ENCODE results near the gene TLR9.

Gene TLR9

DNA sequence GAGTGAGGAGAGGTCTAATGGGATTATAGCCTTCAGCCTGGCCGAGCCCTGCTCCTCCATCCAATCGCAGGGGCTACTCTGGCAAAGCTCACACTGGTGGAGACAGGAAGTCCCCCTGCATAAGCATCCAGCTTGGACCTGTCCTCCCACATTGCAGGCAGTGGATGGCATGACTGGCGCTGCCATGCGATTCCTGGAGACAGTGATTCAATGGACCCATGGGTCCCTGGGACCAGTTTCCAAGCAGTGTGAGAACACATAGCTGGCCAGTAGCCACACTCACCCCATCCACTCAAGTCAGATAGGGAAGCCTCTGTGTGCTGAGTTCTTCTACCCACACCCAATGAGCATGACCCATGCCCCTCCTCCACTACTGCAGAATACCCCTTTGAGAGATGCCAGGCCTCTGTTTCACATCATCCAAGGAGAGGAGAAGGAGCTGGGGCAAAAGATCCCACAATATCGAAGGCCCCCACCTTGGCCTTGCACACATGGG, 53.1 kb downstream of the TLR9 start:
- H3K9ac ChIP-seq (ENCODE audit: low read depth, low read length) = no peak overlapping the region
- peaks cover 4% of the 10 kb centered on the region for H3K4me1 ChIP-seq (ENCODE audit: control insufficient read depth, insufficient read depth, low read length)
- H3K4me2 ChIP-seq (ENCODE audit: low read length) = no peak overlapping the region
- H3K9me3 ChIP-seq (replicated peaks; ENCODE audit: low read length) = no peaks in the 10 kb centered on the region
- peaks cover 3% of the 10 kb centered on the region for H3K27me3 ChIP-seq (ENCODE audit: control insufficient read depth, insufficient read depth, low read length)
- H3K36me3 ChIP-seq (ENCODE audit: insufficient read depth, low read length) = no peaks in the 10 kb centered on the region
- H3K4me3 ChIP-seq (ENCODE audit: low read length) = no peak overlapping the region

DNA sequence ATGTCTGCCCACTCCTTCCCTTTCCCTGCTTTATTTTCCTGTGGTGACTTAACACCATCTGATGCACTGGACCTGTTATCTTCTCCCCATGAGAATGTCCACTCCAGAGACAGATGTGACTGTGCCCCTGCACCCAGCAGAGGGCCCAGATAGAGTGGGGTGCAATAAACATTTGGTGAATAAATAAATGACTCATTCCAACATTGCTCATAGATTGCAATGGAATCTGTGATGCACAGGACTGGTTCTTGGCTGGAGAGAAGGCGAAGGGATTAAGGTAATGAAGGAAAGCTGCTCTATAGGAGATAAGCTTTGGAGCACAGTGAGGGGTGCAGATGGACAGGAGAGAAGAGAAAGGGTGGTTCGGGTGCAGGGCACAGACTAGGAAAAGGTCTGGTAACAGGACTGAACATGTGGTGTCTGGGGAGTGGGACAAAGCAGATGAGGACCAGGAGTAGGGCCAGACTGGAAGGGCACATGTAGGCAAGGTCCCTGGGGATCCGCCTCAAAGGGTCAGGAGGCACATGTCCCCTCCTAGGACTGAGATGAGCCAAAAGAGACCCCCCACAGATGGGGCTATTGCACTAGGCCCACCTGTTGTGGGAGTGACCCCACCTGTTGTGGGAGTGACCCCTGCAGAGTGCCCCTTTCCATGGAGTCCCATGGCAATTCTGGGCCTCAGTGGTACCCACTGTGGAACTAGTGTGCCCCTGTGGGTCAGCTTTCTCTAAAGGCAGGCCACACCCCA, 53.8 kb downstream of the TLR9 start:
- H3K4me1 ChIP-seq (ENCODE audit: control insufficient read depth, insufficient read depth, low read length) = peaks cover 4% of the 10 kb centered on the region
- H3K36me3 ChIP-seq (ENCODE audit: insufficient read depth, low read length) = no peaks in the 10 kb centered on the region
- no peaks in the 10 kb centered on the region for H3K9me3 ChIP-seq (replicated peaks; ENCODE audit: low read length)
- H3K4me2 ChIP-seq (ENCODE audit: low read length) = no peak overlapping the region
- H3K27me3 ChIP-seq (ENCODE audit: control insufficient read depth, insufficient read depth, low read length) = peaks cover 3% of the 10 kb centered on the region
- H3K9ac ChIP-seq (ENCODE audit: low read depth, low read length) = no peak overlapping the region
- no peak overlapping the region for H3K4me3 ChIP-seq (ENCODE audit: low read length)

Small RNA genes lying within 50 kb of the gene (small RNA-seq; reads per million reads assigned to genes)
- 550 reads per million, percentile 98 among the genes with 10 or more reads in this experiment for gene MIRLET7G

Data from skeletal muscle satellite cell (primary cell).